GM18511 (cell line): Measurements from ENCODE around the gene BLACAT1.
"Not testable (repeated sequence)": the region's sequence is repeated elsewhere in the genome, so short reads cannot be mapped to it uniquely, and the experiment has no call there.

ENCODE experiments used
- ATAC-seq: cut with Tn5 transposase; IDR thresholded peaks from one replicate; pipeline ENCODE4 v1.9.1; 2021; ENCODE audit warnings: mild to moderate bottlenecking, moderate library complexity; ENCODE audit not compliant: unreplicated experiment

The BLACAT1 gene

GRCh38 chr1:205421798-205422197 lies 34.0 kb downstream of the BLACAT1 start, which contains the start of gene LEMD1:
Gene LEMD1, minus strand, starts transcription at chr1:205422056. Its CDS starts 1,520 bp downstream, at chr1:205420536.
- ATAC-seq, result no peak

- no peak for ATAC-seq
Measured at GRCh38 chr1:205420938-205421337, 34.9 kb downstream of the BLACAT1 start.

- no peak for ATAC-seq
Measured at GRCh38 chr1:205417870-205418635, 37.8 kb downstream of the BLACAT1 start.

GRCh38 chr1:205416322-205416721 lies 39.5 kb downstream of the BLACAT1 start:
- ATAC-seq, result no peak

GRCh38 chr1:205410581-205411298 lies 45.1 kb downstream of the BLACAT1 start:
- ATAC-seq, result no peak

- no peak for ATAC-seq
Measured at GRCh38 chr1:205407970-205408369, 47.9 kb downstream of the BLACAT1 start.

- ATAC-seq, result not testable (repeated sequence)
Measured at GRCh38 chr1:205406252-205406651, 49.6 kb downstream of the BLACAT1 start.
